Measurements from ENCODE around the gene LZTS2.

The LZTS2 gene

DNA sequence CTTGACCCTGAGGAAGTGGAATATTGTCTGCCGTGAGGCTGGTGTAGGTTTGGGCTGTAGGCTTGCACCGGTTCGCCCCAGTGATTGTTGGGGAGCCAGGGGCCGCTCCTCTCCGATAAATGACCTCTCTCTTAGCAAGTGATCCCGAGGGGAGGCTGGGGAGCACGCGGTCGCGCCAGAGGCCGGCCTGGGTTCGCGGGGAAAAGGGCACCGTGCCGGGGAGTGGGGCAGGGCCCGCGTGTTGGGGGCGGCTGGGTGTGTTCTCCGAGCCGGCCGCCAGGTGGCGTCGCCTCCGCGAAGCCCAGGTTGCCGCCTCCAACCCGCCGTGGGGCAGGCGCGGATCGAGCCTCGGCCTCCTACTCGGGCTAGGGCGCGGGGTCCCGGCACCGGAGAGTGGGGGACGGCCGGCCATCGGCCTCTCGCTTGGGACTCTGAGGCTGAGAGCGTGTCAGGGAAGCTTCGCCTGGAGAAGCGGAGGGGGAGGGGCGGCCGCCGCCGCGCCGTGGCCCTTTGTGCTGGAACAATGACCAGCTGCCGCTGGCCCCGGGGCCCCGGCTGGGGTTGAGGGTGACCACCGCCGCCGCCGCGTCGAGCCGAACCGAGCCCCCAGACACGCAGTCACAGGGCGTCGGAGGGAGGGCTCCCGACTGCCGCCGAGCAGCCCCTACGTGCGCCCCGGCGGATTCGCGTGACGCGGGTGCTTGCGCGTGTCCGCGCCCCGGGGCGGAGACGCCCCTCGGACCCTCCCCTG lies 442 bp upstream of the LZTS2 start:
- peak; percentile 78 for DNase-seq (ENCODE audit: low spot score)

DNA sequence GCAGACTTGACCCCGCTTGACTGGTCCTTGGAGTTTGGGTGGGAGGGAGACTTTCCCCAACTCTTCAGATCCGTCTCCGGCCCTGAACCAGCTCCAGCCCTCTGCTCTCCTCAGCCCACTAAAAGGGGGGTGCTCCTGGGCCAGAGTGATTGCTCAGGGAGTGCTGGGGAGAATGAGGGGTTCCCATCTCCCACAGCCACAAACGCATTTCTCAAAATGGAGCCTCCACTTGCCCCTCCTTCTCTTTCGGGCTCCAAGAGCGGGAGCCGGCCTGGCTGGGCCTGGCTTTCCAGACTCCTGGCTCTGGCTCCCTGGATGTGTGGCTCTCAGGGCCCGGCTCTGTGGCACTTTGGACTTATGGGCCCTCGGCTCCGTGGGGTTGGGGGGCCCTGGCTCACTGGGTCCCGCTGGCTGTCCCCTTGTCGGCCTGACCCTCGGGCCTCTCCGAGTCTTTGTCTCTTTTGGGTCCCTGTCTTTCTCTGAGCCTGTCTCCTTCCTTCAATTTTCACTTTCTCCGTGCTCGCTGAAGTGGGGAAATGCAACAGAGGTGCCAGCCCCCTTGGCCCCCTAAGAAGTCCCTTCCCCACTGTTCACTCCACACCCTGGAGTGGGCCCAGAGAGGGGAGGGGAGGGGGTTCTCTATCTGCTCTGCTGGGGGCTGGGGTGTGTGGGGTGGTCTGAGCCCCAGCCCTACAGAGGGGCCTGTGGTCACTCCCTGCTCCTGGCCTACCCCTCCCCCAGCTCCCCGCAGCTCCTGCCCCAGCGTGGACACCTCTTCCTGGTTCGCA lies 713 bp downstream of the LZTS2 start:
- DNase-seq (ENCODE audit: low spot score) = no peak

DNA sequence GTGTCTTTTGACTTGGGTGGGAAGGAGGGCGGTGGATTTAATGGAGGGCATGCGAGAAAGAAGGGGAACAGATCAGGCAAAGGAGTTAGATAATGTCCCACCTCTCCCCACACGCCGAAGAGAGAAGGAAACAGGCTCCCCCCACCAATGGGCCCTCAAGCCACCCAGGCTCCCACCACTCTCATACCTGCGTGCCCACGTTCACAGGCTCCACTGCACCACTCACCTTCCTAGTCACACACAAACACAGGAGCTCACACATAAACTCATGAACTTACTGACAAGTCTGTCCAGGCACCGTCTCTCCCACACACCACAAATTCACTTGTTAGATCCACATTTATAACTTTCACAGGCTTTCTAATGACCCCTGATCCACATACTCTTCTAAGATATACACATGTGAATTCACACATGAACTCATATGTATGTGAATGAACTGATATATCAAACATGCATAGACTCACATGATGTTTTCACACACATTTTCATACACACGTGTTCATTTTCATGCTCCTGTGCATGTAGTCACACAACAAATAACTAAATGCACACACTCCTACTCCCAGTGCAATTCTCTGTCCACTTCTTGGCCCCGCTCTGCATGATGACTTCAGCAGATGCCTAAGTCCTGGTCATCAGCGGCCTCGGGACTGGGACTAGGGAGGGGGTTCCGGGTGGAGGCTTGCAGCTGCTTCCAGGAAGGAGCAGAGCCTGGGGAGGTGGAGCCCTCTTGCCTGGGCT lies 1.5 kb downstream of the LZTS2 start:
- DNase-seq (ENCODE audit: low spot score) = no peak

DNA sequence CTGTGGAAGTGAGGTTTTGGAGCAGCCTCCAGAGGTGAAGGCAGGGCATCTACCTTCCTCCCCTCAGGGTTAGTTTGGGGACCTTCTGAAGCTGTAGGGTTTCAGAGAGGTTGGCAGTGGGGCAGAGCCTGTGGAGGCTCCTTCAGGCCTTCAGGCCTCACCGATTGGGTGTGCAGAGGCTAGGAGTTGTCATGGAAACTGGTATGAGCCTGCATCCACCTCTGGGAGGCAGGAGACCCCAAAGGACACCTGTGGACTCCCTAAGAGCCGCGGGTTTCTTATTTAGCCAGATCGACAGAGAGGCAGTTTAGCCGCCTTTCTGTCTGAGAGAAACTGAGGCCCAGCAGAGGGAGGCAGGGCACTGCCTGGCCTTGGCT lies 2.0 kb downstream of the LZTS2 start:
- DNase-seq (ENCODE audit: low spot score) = no peak

DNA sequence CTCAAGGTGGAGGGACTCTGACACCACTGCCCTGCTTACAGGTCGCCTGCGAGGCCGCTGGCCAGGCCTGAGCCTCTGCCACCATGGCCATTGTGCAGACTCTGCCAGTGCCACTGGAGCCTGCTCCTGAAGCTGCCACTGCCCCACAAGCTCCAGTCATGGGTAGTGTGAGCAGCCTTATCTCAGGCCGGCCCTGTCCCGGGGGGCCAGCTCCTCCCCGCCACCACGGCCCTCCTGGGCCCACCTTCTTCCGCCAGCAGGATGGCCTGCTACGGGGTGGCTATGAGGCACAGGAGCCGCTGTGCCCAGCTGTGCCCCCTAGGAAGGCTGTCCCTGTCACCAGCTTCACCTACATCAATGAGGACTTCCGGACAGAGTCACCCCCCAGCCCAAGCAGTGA lies 2.8 kb downstream of the LZTS2 start:
- DNase-seq (ENCODE audit: low spot score) = no peak

DNA sequence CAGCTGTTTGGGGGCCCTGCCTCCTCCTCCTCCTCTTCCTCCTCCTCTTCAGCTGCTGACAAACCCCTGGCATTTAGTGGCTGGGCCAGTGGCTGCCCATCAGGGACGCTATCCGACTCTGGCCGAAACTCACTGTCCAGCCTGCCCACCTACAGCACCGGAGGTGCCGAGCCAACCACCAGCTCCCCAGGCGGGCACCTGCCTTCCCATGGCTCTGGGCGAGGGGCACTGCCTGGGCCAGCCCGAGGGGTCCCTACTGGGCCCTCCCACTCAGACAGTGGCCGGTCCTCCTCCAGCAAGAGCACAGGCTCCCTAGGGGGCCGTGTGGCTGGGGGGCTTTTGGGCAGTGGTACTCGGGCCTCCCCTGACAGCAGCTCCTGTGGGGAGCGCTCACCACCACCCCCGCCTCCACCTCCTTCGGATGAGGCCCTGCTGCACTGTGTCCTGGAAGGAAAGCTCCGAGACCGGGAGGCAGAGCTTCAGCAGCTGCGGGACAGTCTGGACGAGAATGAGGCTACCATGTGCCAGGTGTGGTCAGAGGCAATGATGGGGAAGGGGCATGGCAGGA lies 4.1 kb downstream of the LZTS2 start:
- no peak for DNase-seq (ENCODE audit: low spot score)

DNA sequence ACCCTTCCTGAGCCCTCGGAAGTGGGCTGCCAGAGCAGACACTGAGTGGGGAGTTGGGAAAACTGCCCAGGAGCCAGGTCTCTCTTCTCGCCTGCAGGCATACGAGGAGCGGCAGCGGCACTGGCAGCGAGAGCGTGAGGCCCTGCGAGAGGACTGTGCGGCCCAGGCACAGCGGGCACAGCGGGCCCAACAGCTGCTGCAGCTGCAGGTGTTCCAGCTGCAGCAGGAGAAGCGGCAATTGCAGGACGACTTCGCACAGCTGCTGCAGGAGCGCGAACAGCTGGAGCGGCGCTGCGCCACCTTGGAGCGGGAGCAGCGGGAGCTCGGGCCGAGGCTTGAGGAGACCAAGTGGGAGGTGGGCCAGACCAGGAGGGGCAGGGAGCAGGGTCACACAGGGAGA lies 5.8 kb downstream of the LZTS2 start:
- no peak for DNase-seq (ENCODE audit: low spot score)

DNA sequence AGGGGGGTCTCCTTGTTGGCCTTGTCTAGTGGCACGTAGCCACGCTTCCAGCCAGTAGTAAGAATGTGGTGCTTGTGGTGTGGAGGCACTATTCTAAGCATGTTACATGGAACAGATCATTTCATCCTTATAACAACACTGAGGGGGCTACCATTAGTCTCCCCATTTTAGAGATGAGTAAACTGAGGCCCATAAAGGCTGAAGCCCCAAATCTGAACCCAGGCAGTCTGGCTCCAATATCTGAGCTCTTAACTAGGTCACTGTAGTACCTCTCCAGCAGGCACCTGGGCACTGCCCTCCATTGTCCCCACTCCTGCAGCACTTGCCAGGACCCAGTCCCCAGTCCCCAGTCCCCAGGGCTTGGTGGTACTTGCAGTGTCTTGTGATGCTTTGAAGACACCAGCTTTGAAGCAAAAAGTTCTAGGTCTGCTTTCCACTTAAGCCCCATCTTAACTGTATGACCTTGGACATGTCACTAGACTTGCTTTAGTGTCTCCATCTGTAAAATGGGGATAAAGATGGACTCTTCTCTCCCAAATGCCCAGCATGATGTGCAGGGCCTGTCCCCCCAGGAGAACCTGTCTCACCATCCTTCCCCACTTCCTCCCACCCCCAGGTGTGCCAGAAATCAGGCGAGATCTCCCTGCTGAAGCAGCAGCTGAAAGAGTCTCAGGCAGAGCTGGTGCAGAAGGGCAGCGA lies 6.4 kb downstream of the LZTS2 start:
- no peak for DNase-seq (ENCODE audit: low spot score)

DNA sequence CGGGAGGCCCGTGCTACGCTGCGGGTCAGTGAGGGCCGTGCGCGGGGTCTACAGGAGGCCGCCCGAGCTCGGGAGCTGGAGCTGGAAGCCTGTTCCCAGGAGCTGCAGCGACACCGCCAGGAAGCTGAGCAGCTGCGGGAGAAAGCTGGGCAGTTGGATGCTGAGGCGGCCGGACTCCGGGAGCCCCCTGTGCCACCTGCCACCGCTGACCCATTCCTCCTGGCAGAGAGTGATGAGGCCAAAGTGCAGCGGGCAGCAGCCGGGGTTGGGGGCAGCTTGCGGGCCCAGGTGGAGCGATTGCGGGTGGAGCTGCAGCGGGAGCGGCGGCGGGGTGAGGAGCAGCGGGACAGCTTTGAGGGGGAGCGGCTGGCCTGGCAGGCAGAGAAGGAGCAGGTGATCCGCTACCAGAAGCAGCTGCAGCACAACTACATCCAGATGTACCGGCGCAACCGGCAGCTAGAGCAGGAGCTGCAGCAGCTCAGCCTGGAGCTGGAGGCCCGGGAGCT lies 7.0 kb downstream of the LZTS2 start:
- DNase-seq (ENCODE audit: low spot score) = no peak

DNA sequence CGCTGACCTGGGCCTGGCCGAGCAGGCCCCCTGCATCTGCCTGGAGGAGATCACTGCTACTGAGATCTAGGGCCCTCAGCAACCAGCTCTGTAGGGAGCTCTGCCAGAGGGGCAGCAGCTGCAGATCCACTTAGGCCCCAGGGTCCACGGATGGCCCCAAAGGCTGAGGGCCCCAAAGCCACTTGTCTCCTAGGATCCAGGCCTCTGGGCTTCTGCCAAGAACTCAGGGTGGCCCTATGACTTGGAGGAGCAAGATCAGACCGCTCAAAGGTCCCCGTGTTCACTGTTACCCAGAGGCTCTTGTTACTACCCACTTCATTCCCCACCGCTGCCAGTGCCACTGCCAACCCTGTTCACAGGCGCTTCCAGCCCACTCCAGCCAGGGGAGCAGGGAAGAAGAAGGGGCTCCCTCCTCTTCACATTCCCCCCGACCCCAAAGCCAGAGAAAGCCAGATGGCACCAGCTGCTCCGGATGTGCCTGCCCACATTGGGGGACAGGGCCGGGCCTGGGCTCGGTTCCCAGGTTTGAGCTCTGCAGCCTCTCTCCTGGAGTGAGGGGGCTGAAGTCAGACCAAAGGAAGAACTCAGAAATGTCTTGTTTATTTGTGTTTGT lies 7.6 kb downstream of the LZTS2 start:
- DNase-seq (ENCODE audit: low spot score) = no peak

DNA sequence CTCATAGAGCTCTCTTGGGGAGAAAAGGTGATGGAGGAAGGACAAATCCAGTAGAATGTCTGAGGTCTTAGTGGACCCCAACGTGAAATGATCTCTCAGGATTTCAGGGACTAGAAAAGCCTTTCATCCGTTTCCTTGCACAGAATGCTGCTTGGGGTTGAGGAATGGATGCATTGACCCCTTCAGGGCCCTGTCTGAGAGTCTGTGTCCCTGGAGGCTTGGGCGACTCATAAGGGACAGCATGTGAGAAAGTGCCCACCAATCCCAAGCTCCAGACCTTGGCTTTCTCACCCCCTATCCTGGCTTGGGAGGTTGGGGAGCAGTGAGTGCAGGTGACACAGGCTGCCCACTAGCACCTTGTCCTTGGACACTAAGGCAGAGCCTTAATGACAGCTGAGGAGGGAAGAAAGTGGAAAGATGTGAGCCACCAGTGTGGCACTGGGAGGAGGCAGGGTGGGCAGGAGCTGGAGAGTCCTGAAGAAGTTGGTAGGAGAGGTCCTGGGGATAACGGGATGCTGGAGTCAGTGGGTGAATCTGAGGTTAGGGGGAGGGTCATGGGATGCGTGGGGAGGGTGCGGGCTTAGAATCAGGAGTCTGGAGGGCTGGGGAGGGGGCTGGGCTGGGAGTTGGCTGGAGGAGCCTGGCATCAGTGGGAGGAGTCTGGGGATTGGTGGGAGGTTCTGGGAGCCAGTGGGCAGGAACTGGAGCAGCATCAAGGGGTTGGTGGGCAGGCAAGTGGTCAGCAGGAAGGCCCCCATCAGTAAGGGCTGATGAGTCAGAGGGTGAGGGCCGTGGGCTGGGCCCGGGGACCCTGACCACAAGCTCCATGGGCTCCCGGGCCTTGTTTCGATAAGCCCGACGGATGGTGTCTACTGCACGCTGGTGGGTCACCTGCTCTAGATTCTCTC lies 8.6 kb downstream of the LZTS2 start:
- DNase-seq (ENCODE audit: low spot score) = no peak

DNA sequence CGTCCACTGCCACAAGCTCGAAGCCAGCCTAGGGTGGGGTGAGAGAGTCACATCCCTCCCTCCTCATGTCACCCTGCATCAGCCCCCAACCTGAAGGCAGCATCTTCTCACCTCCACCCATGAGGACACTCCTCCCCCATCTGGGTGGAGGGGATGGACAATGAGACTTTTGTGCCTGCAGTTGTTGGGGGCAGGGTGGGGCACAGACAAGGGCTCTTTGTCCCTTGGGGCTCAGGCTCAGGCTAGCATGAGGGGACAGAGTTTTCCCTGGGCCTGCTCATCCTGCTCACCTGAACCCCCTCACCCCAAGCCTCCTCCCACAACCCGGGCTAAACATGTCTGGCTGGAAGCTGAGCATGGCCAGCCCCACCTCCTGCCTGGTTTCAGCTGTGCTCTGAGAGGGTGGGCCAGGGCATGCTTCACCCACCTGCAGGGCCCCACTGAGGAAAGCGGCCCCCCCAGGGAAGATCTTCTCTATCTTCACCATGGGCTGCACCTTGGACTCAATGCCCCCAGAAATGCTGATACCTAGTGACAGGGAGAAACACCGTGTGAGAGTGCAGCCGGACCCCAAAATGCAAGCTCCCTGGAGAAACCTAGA lies 9.3 kb downstream of the LZTS2 start:
- no peak for DNase-seq (ENCODE audit: low spot score)

DNA sequence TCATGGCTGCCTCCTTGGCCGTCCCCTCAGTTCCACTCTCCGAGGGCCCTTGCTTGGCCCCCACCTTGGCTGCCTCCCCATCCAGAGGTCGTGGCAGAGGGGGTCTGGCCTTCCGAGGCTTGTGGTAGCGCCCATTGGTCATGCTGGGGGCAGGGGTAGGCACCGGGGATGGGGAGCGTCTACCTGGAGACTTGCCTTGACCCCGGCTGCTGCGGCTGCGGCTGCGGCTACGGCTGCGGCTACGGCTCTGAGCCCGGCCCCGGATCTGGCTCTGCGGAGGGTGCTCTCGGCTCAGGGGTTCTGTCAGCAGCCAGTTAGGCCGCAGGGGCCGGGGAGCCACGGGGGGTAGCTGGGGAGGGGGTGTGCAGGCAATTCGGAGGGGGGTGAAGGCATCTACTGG lies 10.7 kb downstream of the LZTS2 start:
- no peak for DNase-seq (ENCODE audit: low spot score)

DNA sequence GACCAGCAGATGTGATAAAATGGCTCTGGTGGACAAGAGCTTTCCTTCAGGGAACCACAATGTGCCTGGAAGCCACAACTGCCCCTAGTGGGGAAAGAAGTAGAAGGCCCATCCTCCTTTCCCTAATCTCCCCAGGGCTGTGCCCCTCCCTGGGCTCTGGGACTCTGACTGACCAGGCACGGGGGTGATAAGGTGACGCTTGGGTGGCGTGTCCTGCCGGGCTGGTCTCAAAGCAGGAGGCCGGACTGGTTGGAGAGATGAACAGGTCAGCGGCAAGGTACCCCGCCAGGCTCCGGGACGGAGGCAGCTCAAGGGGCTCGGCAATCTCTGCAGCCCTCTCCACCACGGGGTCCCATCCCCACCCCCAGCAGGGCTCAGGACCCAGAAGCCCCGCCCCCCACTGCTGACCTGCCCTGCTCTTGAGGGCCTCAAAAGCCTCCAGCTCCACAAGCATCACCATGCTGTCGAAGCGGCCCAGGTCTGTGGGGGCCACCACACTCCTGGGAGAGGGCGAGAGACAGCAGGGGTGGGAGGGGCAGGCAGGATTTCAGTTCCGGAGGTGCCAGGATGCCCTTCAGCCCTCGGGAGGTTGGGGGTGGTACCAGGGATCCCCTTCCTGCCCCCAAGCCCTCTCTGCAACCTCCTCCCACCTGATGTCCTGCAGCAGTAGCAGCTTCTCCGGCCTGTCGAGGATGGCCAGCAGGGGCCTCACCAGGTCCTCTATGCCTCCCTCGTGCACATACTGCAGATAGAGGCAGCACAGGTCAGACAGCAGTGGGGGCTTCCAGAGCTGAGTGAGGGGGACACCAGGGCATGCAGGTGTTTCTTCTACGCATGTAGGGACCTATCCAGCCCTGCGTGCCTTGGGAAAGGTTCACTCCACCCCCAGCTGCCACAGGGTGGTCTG lies 12.2 kb downstream of the LZTS2 start:
- no peak for DNase-seq (ENCODE audit: low spot score)

DNA sequence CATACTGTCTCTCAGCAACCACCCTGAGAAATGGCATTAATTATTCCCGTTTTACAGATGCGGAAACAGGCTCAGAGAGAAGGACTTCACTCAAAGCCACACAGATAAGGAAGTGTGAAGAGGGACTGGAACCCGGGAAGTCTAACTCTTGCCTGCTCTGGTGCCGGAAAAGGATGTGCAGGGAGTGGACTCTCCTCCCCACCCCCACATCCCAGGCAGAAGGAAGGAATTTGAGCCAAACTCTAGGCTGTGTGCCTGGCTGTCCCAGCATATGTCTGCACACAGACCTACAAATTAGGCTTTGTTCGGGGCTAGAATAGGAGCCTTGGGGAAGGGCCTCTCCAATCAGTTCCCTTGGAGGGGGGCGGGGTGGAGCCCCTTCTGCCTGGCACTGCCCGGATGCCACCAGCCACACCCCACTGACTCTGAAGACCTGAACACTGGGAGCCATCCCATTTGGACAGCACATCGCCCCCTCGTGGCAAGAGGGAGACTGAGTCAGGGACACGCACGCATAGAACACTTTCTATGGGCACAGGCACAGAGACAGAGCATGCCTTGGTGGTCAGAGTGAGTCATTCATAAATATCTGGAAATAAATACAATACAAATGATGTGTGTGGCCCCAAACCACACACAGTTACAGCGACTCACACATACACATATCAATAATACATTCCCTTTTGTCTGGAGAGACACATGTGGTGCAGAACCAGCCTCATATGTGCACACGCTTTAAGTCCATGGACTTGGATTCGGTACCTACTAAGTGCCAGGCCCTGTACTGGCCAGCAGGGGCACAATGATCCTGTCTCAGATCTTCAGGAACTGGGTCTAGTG lies 13.1 kb downstream of the LZTS2 start:
- DNase-seq (ENCODE audit: low spot score) = peak; percentile 84

DNA sequence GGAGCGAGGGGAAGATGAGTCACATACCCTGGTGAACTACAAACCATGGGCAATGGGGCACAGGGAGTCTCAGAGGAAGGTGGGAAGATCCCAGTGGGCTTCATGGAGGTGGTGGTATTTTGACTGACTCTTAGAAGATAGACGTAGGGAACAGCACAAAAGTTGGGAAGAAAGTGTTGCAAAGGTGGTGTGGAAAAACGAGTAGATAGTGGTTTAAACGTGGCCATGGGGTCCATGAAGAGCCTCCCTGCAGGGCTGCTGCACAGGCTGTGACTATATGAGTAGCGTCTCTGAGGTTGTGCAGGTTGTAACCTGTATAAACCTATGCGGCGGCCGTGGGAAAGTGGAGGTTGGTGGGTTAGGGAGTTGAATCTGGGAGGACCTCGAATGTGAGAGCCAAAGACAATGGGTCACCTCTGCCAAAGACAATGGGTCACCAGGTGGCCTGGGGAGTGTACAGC lies 13.8 kb downstream of the LZTS2 start:
- no peak for DNase-seq (ENCODE audit: low spot score)

DNA sequence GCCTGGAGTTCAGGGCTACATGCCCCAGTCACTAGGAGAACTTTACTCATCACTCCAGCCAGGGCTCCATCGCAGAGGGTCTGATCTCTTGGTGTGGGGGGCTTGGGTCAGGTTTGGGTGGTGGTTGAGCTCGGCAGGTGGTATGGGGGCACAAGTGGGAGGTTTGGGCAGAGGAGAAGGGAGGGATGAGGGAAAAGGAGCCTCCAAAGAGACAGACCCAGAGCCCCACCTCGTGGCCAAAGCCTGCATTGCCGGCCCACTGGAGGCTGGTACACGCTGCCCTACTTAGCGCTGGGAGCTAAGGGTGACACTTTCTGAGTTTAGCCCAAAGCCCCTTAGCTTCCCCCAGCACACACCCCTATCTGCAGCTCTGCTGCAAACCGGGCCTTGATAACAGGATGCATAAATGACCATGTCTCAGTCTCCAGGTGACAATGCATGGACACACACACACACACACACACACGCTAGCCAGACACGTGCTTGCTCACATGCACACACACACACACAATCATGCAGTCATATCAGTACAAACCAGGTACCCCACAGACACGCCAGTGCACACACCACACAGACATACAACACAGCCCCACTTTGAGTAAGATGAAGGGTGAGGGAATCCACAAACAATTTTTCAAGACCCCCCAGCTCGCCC lies 14.7 kb downstream of the LZTS2 start:
- DNase-seq (ENCODE audit: low spot score) = peak; percentile 74

Data from hematopoietic multipotent progenitor cell treated with erythropoietin and hydrocortisone succinate and interleukin-3 and kit ligand, for 15 days (in vitro differentiated cells).